Caco-2 (cell line): Measurements from ENCODE around the gene NAALADL2. TPM values are rescaled to one million over a fixed set of nuclear protein-coding genes. Genes with fewer than 3 reads are reported as not detected.

Source experiments
- BruUV-seq: library from RNA; stranded (reverse); fragments of 400-500 nt; replicated peaks from 2 replicates; lab custom pipeline; 2021; lab: Mats Ljungman, UMichigan
- CTCF ChIA-PET: fragments of 300-600 bp; sonication (Branson Sonifier 250); formaldehyde crosslinking; loops from one replicate; lab custom pipeline; 2022; ENCODE audit warnings: antibody characterized with exemption; lab: Charles Lee
- POLR2A ChIA-PET: fragments of 300-600 bp; sonication (Branson Sonifier 250); formaldehyde crosslinking; loops from one replicate; lab custom pipeline; 2022; ENCODE audit warnings: antibody characterized with exemption; lab: Charles Lee
- DNase-seq, 2 experiments: peaks; one replicate each; pipeline versions ENCODE4 v3.0.0 to v3.0.0-alpha.2; 2020 to 2022
- H3K27me3 ChIP-seq: replicated peaks from 2 replicates; pipeline ENCODE4 v1.6.0; 2011; ENCODE audit warnings: low read length; ENCODE audit not compliant: control insufficient read depth, insufficient read depth
- H3K36me3 ChIP-seq: 2 replicates; pipeline ENCODE4 v1.5.1; 2011; ENCODE audit warnings: low read length; ENCODE audit not compliant: control insufficient read depth, insufficient read depth
- H3K4me1 ChIP-seq: fragments of 250-450 bp; sonication (Bioruptor Pico); 2 replicates; pipeline ENCODE4 v1.5.1; 2020; ENCODE audit warnings: mild to moderate bottlenecking
- H3K4me3 ChIP-seq: 2 replicates; pipeline ENCODE4 v1.5.1; 2011; ENCODE audit warnings: low read depth, mild to moderate bottlenecking, control low read depth, low read length
- H3K9me3 ChIP-seq: fragments of 250-450 bp; sonication (Bioruptor Pico); 2 replicates; pipeline ENCODE4 v1.5.1; 2020; ENCODE audit warnings: mild to moderate bottlenecking, moderate library complexity
- H3K27ac Mint-ChIP-seq: one replicate; pipeline ENCODE4 v1.8.0; 2022; ENCODE audit warnings: mixed read lengths; ENCODE audit not compliant: unreplicated experiment
- H3K27me3 Mint-ChIP-seq: one replicate; pipeline ENCODE4 v1.8.0; 2022; ENCODE audit warnings: mixed read lengths; ENCODE audit not compliant: insufficient read depth, unreplicated experiment
- H3K36me3 Mint-ChIP-seq: one replicate; pipeline ENCODE4 v1.8.0; 2022; ENCODE audit warnings: mild to moderate bottlenecking, mixed read lengths; ENCODE audit not compliant: insufficient read depth, unreplicated experiment
- H3K4me1 Mint-ChIP-seq: one replicate; pipeline ENCODE4 v1.8.0; 2022; ENCODE audit warnings: low read depth, mixed read lengths; ENCODE audit not compliant: unreplicated experiment
- H3K4me3 Mint-ChIP-seq: one replicate; pipeline ENCODE4 v1.8.0; 2022; ENCODE audit warnings: mild to moderate bottlenecking, moderate library complexity, mixed read lengths; ENCODE audit not compliant: unreplicated experiment
- H3K9me3 Mint-ChIP-seq: one replicate; pipeline ENCODE4 v1.8.0; 2022; ENCODE audit warnings: mixed read lengths; ENCODE audit not compliant: unreplicated experiment
- intact Hi-C: fragments of 100-400 bp; cut with micrococcal nuclease; formaldehyde crosslinking; loops from one replicate; pipeline ENCODE4 v1.10.0; 2022; ENCODE audit not compliant: unreplicated experiment
- total RNA-seq: library from RNA; stranded (reverse); gene quantifications from 2 replicates; pipeline ENCODE4 v1.2.3, GENCODE V29; 2022
- TF ChIP-seq, protein P1 (sequence below), 2 experiments: fragments of 200-600 bp in 1 of 2; IDR thresholded peaks; 1 replicate in 1 of 2; 2 replicates in 1 of 2; pipeline versions ENCODE4 v1.5.1 to v1.8.0; 2011 to 2022; ENCODE audit warnings: antibody characterized with exemption in 1 of 2, control low read depth in 1 of 2, inconsistent platforms in 1 of 2, low read depth in 1 of 2, low read length in 1 of 2, mild to moderate bottlenecking in 1 of 2, moderate library complexity in 1 of 2; ENCODE audit not compliant: insufficient read depth in 1 of 2, severe bottlenecking in 1 of 2, unreplicated experiment in 1 of 2

The NAALADL2 gene
- total RNA-seq, 1 experiment from 2014 or later = 4.4 TPM

- no peak for DNase-seq
- Histone ChIP-seq H3K4me3 (no peak overlapping the region), H3K9me3 (no peaks in the 10 kb centered on the region), H3K4me1 (no peaks in the 10 kb centered on the region), H3K36me3 (no peaks in the 10 kb centered on the region), H3K27me3 (no peaks in the 10 kb centered on the region)
- BruUV-seq = no TSS peak
- H3K4me1 Mint-ChIP-seq = no peaks in the 10 kb centered on the region
- ChIA-PET CTCF (no interaction called here), POLR2A (no interaction called here)
- TF ChIP-seq, protein P1, sequence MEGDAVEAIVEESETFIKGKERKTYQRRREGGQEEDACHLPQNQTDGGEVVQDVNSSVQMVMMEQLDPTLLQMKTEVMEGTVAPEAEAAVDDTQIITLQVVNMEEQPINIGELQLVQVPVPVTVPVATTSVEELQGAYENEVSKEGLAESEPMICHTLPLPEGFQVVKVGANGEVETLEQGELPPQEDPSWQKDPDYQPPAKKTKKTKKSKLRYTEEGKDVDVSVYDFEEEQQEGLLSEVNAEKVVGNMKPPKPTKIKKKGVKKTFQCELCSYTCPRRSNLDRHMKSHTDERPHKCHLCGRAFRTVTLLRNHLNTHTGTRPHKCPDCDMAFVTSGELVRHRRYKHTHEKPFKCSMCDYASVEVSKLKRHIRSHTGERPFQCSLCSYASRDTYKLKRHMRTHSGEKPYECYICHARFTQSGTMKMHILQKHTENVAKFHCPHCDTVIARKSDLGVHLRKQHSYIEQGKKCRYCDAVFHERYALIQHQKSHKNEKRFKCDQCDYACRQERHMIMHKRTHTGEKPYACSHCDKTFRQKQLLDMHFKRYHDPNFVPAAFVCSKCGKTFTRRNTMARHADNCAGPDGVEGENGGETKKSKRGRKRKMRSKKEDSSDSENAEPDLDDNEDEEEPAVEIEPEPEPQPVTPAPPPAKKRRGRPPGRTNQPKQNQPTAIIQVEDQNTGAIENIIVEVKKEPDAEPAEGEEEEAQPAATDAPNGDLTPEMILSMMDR (IDR thresholded peaks at IDR 0.05; ENCODE audit: insufficient read depth in 1 of 2, low read depth in 1 of 2, low read length in 1 of 2, severe bottlenecking in 1 of 2, unreplicated experiment in 1 of 2) = no peak
- intact Hi-C loops = no loop called here
- H3K27me3 Mint-ChIP-seq = no peaks in the 10 kb centered on the region
- no peak overlapping the region for H3K4me3 Mint-ChIP-seq
- H3K36me3 Mint-ChIP-seq = no peaks in the 10 kb centered on the region
- no peaks in the 10 kb centered on the region for H3K9me3 Mint-ChIP-seq
- no peak overlapping the region for H3K27ac Mint-ChIP-seq
Observed at GRCh38 chr3:175475765-175476164, 616.6 kb downstream of the NAALADL2 start.

- ChIA-PET CTCF (no interaction called here), POLR2A (no interaction called here)
- Mint-ChIP-seq H3K4me3 (no peak overlapping the region), H3K27me3 (no peaks in the 10 kb centered on the region), H3K27ac (no peak overlapping the region), H3K9me3 (no peaks in the 10 kb centered on the region), H3K36me3 (no peaks in the 10 kb centered on the region), H3K4me1 (no peaks in the 10 kb centered on the region)
- no peak for DNase-seq
- Histone ChIP-seq H3K4me1 (no peaks in the 10 kb centered on the region), H3K27me3 (no peaks in the 10 kb centered on the region), H3K9me3 (no peaks in the 10 kb centered on the region), H3K4me3 (no peak overlapping the region), H3K36me3 (no peaks in the 10 kb centered on the region)
- intact Hi-C loops = no loop called here
- no TSS peak for BruUV-seq
- TF ChIP-seq, protein P1 (IDR thresholded peaks at IDR 0.05; ENCODE audit: insufficient read depth in 1 of 2, low read depth in 1 of 2, low read length in 1 of 2, severe bottlenecking in 1 of 2, unreplicated experiment in 1 of 2) = no peak
Observed at GRCh38 chr3:175476489-175476888, 617.4 kb downstream of the NAALADL2 start.

DNA sequence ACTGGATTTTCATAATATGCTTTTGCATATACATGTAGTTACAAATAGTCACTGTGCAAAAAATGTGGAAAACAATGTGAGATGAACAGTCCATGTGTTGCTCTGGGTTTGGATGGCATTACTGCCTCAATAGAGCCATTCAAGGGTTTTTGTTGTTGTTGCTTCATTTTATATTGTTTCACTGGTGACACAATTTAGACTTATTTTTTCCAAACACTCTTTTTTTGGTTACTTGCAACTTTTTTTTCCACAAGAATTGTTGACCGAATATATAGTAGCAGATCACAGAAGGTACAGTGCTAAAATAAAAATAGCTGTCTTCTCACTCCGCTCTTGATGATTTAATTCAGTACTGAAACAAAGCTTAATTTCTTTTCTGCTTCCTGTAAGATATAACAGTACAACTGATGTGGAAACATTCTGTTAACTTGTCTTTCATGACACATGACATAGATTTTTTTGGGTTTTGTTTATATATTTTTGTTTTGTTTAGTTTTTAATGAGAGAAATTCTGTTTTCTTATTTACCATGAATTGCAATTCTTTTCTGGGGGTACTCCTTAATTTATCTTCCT lies 618.6 kb downstream of the NAALADL2 start:
- H3K27ac Mint-ChIP-seq = no peak overlapping the region
- no peak for DNase-seq

More for the DNA sequence above, 618.6 kb downstream of the NAALADL2 start:
- intact Hi-C loops = no loop called here
- Histone ChIP-seq H3K36me3 (no peaks in the 10 kb centered on the region), H3K4me3 (no peak overlapping the region), H3K4me1 (no peaks in the 10 kb centered on the region), H3K9me3 (no peaks in the 10 kb centered on the region), H3K27me3 (no peaks in the 10 kb centered on the region)
- Mint-ChIP-seq H3K36me3 (no peaks in the 10 kb centered on the region), H3K9me3 (no peaks in the 10 kb centered on the region), H3K27me3 (no peaks in the 10 kb centered on the region), H3K4me3 (no peak overlapping the region), H3K4me1 (no peaks in the 10 kb centered on the region)
- no TSS peak for BruUV-seq
- ChIA-PET POLR2A (no interaction called here), CTCF (no interaction called here)
- TF ChIP-seq, protein P1 (IDR thresholded peaks at IDR 0.05; ENCODE audit: insufficient read depth in 1 of 2, low read depth in 1 of 2, low read length in 1 of 2, severe bottlenecking in 1 of 2, unreplicated experiment in 1 of 2) = no peak
